ENCODE data around the gene FANCM. TPM values are rescaled to one million over a fixed set of nuclear protein-coding genes. Genes with fewer than 3 reads are reported as not detected.

FANCM gene
- polyA plus RNA-seq, 1 donor from 2014 or later: 5.0 TPM

GRCh38 chr14:45135156-45135555 is 574 bp upstream of the FANCM start:
- Histone ChIP-seq H3K9ac (ENCODE audit: low read length) (peak overlapping the region; percentile 54), H3F3A (ENCODE audit: insufficient read depth, low read length, poor library complexity, severe bottlenecking) (peaks cover 10% of the 10 kb centered on the region), H3K27me3 (ENCODE audit: insufficient read depth, low read depth, low read length) (no peaks in the 10 kb centered on the region), H3K4me3 (ENCODE audit: low read length) (peak overlapping the region; percentile 85), H3K4me2 (ENCODE audit: low read length) (peak overlapping the region; percentile 83), H3K9me3 (ENCODE audit: low read length) (no peaks in the 10 kb centered on the region), H4K20me1 (ENCODE audit: insufficient read depth) (no peaks in the 10 kb centered on the region), H3K27ac (ENCODE audit: low read length) (peak overlapping the region; percentile 76), H3K9me2 (ENCODE audit: insufficient read depth, low read length) (no peaks in the 10 kb centered on the region), H3K79me2 (replicated peaks; ENCODE audit: insufficient read depth, low read length) (peaks cover 52% of the 10 kb centered on the region), H2AFZ (ENCODE audit: low read depth, low read length) (peak overlapping the region; percentile 51), H3K36me3 (ENCODE audit: insufficient read depth, low read length) (no peaks in the 10 kb centered on the region)
- TF ChIP-seq EP300 (conservative IDR thresholded peaks at IDR 0.05; ENCODE audit: poor library complexity, severe bottlenecking) (no peak), SMC3 (conservative IDR thresholded peaks at IDR 0.05; ENCODE audit: poor library complexity) (no peak)

- H2AFZ ChIP-seq (ENCODE audit: low read depth, low read length): peak overlapping the region; percentile 63
- no peaks in the 10 kb centered on the region for H3K36me3 ChIP-seq (ENCODE audit: insufficient read depth, low read length)
- peaks cover 53% of the 10 kb centered on the region for H3K79me2 ChIP-seq (replicated peaks; ENCODE audit: insufficient read depth, low read length)
- H3K9me2 ChIP-seq (ENCODE audit: insufficient read depth, low read length): no peaks in the 10 kb centered on the region
- H3F3A ChIP-seq (ENCODE audit: insufficient read depth, low read length, poor library complexity, severe bottlenecking): peaks cover 10% of the 10 kb centered on the region
- no peaks in the 10 kb centered on the region for H3K9me3 ChIP-seq (ENCODE audit: low read length)
- peak overlapping the region; percentile 68 for H3K27ac ChIP-seq (ENCODE audit: low read length)
- no peaks in the 10 kb centered on the region for H3K27me3 ChIP-seq (ENCODE audit: insufficient read depth, low read depth, low read length)
- H4K20me1 ChIP-seq (ENCODE audit: insufficient read depth): no peaks in the 10 kb centered on the region
- H3K9ac ChIP-seq (ENCODE audit: low read length): peak overlapping the region; percentile 73
- H3K4me2 ChIP-seq (ENCODE audit: low read length): peak overlapping the region; percentile 90
- TF ChIP-seq RAD21 (conservative IDR thresholded peaks at IDR 0.05) (no peak), CTCF (IDR thresholded peaks at IDR 0.05; ENCODE audit: poor library complexity, severe bottlenecking) (no peak), EZH2 (IDR thresholded peaks at IDR 0.05; ENCODE audit: borderline replicate concordance, insufficient read depth, low read length, poor library complexity, severe bottlenecking) (no peak), REST (IDR thresholded peaks at IDR 0.05; ENCODE audit: borderline replicate concordance) (no peak), POLR2AphosphoS5 (IDR thresholded peaks at IDR 0.05) (no peak), EP300 (conservative IDR thresholded peaks at IDR 0.05; ENCODE audit: poor library complexity, severe bottlenecking) (no peak), MXI1 (conservative IDR thresholded peaks at IDR 0.05; ENCODE audit: poor library complexity, severe bottlenecking) (no peak), TAF1 (IDR thresholded peaks at IDR 0.05; ENCODE audit: low read depth) (no peak)
- peak overlapping the region; percentile 85 for H3K4me3 ChIP-seq (ENCODE audit: low read length)
These were observed 669 bp downstream of the FANCM start for GRCh38 chr14:45136399-45136798.
